ENCODE measurements around the gene C6orf132.
"Not testable (repeated sequence)": the region's sequence is repeated elsewhere in the genome, so short reads cannot be mapped to it uniquely, and the experiment has no call there.

The C6orf132 gene

GRCh38 chr6:42159431-42160024 is 17.1 kb upstream of the C6orf132 start:
- DNase-seq, result no peak

DNA sequence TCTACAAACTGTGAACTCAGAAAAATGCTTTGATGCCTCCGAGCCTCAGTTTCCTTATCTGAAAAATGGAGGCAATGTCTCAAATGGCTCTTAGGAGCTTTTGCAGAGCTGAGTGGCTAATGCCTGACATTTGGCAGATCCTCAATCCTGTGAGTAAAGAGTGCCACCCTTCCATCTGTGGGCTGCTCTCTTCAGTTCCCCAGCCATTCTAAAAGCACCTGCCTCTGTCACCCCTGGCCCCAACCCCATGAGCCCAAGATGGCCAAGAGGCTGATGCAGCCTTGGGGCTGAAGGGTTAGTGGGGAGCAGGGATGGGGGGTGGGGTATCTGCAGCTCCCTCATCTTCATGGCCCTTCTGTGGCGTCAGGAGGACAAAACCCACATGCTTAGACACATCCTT is 16.2 kb upstream of the C6orf132 start:
- no peak for DNase-seq

DNA sequence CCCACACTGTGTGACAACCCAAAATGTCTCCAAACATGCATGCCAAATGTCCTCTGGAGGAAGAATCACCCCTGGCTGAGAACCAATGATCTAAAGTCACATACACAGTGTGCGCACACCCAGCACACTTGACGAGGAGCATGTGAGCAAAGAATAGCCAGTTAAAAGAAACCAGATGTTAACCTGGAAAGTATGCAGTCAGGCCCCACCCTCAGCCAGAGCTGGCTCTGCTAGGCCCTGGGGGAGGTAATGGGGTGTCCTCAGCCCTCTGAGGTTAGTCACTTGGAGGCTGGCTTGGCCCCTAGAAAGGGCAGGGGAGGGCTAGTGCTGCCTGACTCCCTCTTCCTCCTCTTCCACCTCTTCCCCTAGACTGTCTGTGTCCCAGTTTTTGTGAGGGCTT is 15.6 kb upstream of the C6orf132 start:
- no peak for DNase-seq

- DNase-seq, result no peak
Measured at GRCh38 chr6:42156638-42157037, 14.2 kb upstream of the C6orf132 start.

GRCh38 chr6:42155293-42155692 is 12.9 kb upstream of the C6orf132 start:
- DNase-seq, result no peak

DNA sequence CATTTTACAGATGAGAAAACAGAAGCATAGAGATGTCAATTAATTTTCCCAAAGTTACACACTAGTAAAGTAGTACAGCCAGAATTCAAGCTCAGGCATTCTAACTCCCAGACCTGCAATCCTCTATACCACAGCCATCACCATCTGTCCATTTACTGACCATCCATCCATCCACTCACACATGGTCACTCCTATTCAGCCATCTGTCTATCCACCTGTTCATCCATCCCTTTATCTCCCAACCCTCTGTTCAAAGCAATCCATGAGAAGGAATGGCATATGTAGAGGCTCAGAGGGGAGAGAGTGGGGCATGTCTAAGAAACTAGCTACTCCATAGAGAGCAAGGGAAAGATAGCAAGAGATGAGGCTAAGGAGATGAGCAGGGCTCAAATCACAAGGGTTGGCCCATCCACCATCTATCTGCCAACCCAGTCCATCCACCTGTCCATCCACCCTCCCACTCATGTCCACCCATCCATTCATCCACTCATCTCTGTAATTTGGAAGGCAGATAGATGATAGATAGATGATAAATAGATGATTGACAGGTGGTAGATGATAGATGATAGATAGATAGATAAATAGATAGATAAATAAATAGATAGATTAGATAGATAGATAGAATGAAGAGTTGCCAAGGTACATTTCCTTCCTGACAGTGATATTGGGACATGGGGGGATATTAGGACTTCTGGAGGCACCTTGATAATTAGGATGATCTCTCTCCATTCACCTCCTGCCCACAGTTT is 12.2 kb upstream of the C6orf132 start:
- DNase-seq, result no peak

- DNase-seq, result no peak
Measured at GRCh38 chr6:42153921-42154320, 11.5 kb upstream of the C6orf132 start.

DNA sequence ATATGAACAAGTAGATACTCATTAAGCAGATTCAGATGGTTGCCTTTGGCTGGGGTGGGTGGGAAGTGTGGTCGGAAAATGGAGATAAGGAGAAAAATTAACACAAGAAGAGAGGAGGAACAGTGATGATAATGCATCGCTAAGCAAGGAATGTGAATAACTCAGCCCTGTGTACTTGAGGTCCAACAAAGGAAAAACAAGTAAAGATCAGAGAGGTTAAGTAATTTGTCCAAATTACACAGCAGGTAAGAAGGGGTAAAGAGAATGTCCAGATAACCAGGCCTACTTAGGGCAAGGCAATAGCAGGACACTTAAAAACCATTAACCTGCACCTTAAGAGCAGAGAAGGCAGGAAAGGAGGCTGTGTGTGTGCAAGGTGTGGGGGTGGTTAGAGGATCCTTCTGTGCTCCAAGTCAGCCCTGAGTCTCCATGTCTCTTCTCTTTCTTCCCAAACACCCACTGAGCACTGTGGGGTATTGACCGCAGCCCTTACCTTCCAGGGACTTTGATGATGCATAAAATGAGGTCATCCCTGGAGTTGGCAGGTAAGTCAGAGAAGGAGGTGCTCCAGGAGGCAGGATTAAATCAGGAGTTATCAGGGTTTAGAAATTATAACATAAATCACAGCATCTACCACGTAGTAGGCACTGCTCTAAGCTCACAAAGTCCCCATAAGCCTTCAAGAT is 10.3 kb upstream of the C6orf132 start:
- DNase-seq, result not testable (repeated sequence)

DNA sequence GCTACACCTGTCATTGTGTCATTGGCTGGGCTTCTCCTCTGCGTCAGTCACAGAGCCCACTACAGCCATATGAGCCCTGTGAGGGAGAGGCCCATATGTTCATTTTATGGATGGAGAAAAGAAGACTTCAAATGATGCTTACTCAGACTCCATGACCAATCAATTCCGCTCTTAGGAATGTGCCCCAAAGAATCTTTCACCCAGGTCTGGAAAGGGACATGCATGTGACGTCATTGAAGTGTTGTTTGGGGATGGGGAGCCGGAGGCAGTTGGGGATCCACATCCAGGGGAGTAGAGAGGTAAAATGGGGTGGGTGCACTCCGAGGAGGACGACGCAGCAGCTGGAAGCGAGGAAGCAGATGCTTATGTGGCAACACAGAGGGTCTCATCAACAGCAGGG is 9.6 kb upstream of the C6orf132 start:
- DNase-seq, result no peak

- DNase-seq, result no peak
Measured at GRCh38 chr6:42150254-42150653, 7.8 kb upstream of the C6orf132 start.

DNA sequence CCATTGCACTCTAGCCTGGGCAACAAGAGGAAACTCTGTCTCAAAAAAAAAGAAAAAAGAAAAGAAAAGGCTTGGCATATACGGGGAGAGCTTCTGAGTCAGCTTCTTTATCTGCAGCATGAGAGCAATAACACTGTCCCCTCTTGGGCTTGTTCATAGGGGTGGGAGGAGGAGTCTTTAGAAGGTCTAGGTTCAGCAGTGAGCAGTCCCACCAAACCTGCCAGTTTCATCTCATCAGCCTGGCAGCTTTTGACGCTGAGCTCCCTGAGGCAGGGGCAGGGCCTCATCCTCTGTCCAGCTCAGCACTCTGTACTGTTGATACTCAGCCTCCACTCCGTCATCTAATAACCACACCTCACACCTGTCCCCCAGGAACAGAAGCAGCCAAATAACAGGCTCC is 5.6 kb upstream of the C6orf132 start:
- DNase-seq, result no peak

GRCh38 chr6:42147138-42147562 is 4.7 kb upstream of the C6orf132 start:
- no peak for DNase-seq

DNA sequence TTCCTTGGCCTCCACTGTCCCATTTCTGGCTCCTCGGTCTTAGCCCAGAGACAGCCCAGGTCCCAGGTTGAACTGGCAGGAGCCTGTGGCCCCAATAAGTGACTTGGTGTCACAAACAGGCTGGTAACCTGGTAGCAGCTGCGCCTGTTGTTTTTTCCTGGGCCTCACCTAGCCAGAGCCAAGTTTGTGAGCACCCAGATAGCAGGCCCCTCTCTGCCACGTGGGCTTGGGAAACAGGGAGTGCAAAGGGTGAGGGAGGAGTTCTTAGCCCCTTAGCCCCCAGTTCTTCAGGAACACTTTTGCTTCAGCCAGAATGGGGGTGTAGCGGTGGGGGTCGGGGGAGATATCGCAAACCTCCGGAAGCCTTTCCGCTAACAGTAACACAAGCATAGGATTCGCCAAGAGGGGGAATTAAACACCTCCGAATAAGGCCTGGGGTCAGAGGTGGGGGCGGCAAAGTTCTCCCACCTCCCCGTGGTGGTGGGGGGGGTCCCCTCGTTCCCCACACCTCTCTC is 760 bp downstream of the C6orf132 start:
- no peak for DNase-seq

GRCh38 chr6:42140756-42141602 is 1.4 kb downstream of the C6orf132 start:
- no peak for DNase-seq

GRCh38 chr6:42140032-42140431 is 2.4 kb downstream of the C6orf132 start:
- no peak for DNase-seq

DNA sequence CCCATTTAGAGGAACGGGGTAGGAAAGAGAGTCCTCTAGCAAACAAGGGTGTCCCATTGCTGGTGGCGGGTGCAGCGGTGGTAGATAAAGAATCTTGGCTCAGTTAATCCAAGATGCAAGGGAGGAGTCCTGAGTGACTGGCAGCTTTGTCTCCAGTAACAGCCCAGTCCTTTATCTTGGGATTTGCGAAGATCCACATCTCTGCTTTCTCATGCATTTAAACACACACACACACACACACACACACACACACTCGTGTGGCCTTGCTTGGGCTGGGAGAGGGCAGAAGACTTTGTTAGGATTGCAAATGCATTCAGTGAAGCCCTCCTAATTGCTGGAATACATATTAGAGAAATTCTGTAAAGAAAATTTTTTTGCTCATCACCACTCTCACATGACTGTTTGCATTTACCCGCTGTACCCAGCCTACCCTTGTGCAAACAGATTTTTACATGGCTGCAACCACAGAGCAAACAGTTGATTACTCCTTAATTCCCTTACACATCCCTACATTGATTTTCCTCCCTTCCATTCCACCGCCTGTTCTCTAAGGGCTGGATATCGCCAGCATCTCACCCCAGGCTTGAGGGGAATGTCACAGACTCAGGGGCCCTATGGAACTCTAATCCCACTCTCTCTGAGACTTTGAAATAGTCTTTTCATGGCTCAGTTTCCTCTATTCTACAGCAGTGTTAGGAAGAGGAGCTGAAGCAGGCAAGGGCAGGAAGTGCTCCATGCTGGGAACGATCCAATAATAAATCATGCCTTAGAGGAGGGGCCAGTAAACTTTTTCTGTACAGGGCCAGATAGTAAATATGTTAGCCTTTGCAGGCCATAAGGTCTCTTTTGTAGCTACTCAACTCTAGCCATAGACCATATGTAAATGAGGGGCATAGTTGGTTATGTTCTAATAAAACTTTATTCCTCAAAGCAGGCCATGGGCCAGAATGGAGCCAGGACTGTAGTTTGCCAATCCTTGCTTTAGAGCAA is 3.5 kb downstream of the C6orf132 start:
- no peak for DNase-seq

DNA sequence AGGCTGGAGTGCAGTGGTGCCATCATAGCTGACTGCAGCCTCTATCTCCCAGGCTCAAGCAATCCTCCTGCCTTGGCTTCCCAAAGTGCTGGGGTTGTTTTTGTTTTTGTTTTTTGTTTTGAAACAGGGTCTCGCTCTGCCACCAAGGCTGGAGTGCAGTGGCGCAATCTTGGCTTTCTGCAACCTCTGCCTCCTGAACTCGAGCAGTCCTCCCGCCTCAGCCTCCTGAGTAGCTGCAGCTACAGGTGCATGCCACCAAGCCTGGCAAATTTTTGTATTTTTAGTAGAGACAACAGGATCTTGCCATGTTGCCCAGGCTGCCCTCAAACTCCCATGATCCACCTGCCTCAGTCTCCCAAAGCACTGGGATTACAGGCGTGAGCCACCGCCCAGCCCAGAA is 4.2 kb downstream of the C6orf132 start:
- DNase-seq, result no peak

GRCh38 chr6:42137194-42137753 is 5.1 kb downstream of the C6orf132 start:
- DNase-seq, result no peak

DNA sequence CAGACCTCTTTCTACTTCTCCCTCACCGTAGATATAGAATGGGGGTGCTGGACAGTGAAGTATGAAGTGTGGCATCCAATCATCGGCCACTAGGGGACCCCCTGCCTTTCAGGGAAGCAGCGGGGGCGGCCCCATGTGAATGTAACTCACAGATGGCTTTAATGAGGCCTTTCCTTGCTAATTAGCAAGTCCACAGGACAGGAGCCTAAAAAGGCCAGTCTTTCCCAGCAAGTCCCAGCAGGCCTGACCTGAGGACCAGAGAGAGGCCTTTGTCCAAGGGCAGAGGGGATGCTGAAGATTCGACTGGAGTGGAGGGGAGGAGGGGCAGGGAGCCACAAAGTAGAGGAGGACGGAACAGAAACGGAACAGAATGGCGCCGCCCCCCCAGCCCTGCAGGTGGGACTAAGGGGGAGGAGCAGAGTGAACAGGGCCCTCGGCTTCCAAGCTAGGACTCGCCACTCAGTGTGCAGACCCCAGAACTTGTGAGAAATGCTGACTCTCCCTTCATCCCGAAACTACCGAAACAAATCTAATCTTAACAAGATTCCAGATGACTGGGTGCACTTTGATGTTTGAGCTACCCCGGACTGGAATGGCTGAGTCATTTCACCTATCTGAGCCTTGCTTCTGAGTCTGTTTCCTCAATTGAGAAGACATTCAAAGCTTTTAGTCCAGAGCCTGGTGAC is 5.8 kb downstream of the C6orf132 start:
- DNase-seq, result peak in 1 of 56 donors; percentile 2

Data from nucleus accumbens (tissue), 56 donors.